HCT116 (cell line): Measurements from ENCODE around the gene ERBIN. TPM values are rescaled to one million over a fixed set of nuclear protein-coding genes. Genes with fewer than 3 reads are reported as not detected.

ENCODE experiments used
- ATAC-seq: fragments of 200-7000 bp; cut with Tn5 transposase; 2 replicates; pipeline ENCODE4 v1.9.1; 2020; ENCODE audit warnings: mild to moderate bottlenecking, moderate library complexity
- BruUV-seq: library from RNA; stranded (reverse); fragments of 400-500 nt; replicated peaks from 2 replicates; lab custom pipeline; 2021; lab: Mats Ljungman, UMichigan
- CTCF ChIA-PET: fragments of 300-600 bp; sonication (Branson Sonifier 250); formaldehyde crosslinking; loops from one replicate; lab custom pipeline; 2021; ENCODE audit warnings: antibody characterized with exemption; lab: Charles Lee
- POLR2A ChIA-PET: fragments of 300-600, 350-600 bp; sonication (Branson Sonifier 250); formaldehyde crosslinking; loops from one replicate; lab custom pipeline; 2021; ENCODE audit warnings: antibody characterized with exemption; lab: Charles Lee
- RAD21 ChIA-PET, 2 experiments: fragments of 300-600 bp; sonication (Branson Sonifier 250); formaldehyde crosslinking; loops; one replicate each; lab custom pipeline; 2023; ENCODE audit warnings: low total read pairs in 2 of 2; ENCODE audit not compliant: uncharacterized antibody in 2 of 2, unreplicated experiment in 2 of 2, low non-redundant PET in 1 of 2; lab: Charles Lee
- DNase-seq: peaks from one replicate; pipeline ENCODE4 v3.0.0-alpha.2; 2010; ENCODE audit warnings: low read depth, low spot score
- H2AFZ ChIP-seq: fragments of 200-600 bp; shearing (Covaris generic), sonication (generic); 2 replicates; pipeline ENCODE4 v1.6.1; 2017; ENCODE audit warnings: low read depth, mixed run types, mixed read lengths, antibody characterized with exemption, low read length; ENCODE audit not compliant: poor library complexity, severe bottlenecking
- H3K27ac ChIP-seq: 2 replicates; pipeline ENCODE4 v1.5.1; 2012; ENCODE audit warnings: low read depth, low read length
- H3K27me3 ChIP-seq: fragments of 200-600 bp; sonication (generic); 2 replicates; pipeline ENCODE4 v1.6.1; 2016; ENCODE audit warnings: mixed run types, low read length, mixed read lengths; ENCODE audit not compliant: insufficient read depth
- H3K36me3 ChIP-seq, 2 experiments: fragments of 200-500 bp in 1 of 2; fragments of 200-600 bp in 1 of 2; sonication (Bioruptor generic) in 1 of 2; sonication (generic) in 1 of 2; 2 replicates each; pipeline versions ENCODE4 v1.5.1 to v1.6.1; 2014 to 2016; ENCODE audit warnings: low read length in 2 of 2, inconsistent platforms in 1 of 2, mixed read lengths in 1 of 2, mixed run types in 1 of 2; ENCODE audit not compliant: insufficient read depth in 2 of 2, control insufficient read depth in 1 of 2
- H3K4me1 ChIP-seq, 2 experiments: fragments of 200-600 bp in 1 of 2; sonication (generic) in 1 of 2; 2 replicates each; pipeline versions ENCODE4 v1.5.1 to v1.6.1; 2012 to 2017; ENCODE audit warnings: low read length in 2 of 2, inconsistent platforms in 1 of 2, mild to moderate bottlenecking in 1 of 2, mixed read lengths in 1 of 2, mixed run types in 1 of 2, moderate library complexity in 1 of 2; ENCODE audit not compliant: insufficient read depth in 2 of 2, control insufficient read depth in 1 of 2
- H3K4me2 ChIP-seq: fragments of 200-600 bp; sonication (generic); 2 replicates; pipeline ENCODE4 v1.6.1; 2017; ENCODE audit warnings: mixed run types, low read length, mixed read lengths
- H3K4me3 ChIP-seq, 2 experiments: fragments of 200-600 bp in 1 of 2; sonication (generic) in 1 of 2; replicated peaks in 1 of 2; 2 replicates each; pipeline ENCODE4 v1.5.1; 2011 to 2016; ENCODE audit warnings: low read length in 2 of 2, control low read depth in 1 of 2, low read depth in 1 of 2, mild to moderate bottlenecking in 1 of 2, mixed read lengths in 1 of 2, mixed run types in 1 of 2
- H3K79me2 ChIP-seq: fragments of 200-600 bp; sonication (generic); 2 replicates; pipeline ENCODE4 v1.6.1; 2017; ENCODE audit warnings: mild to moderate bottlenecking, mixed run types, low read length, moderate library complexity, mixed read lengths; ENCODE audit not compliant: insufficient read depth
- H3K9ac ChIP-seq: fragments of 200-600 bp; sonication (generic); 2 replicates; pipeline ENCODE4 v1.6.1; 2016; ENCODE audit warnings: low read length, mixed read lengths
- H3K9me2 ChIP-seq: fragments of 200-600 bp; sonication (generic), shearing (Covaris generic); 2 replicates; pipeline ENCODE4 v1.6.1; 2017; ENCODE audit warnings: mixed run types, mild to moderate bottlenecking, moderate library complexity; ENCODE audit not compliant: insufficient read depth
- H3K9me3 ChIP-seq, 2 experiments: fragments of 200-500 bp in 1 of 2; fragments of 200-600 bp in 1 of 2; sonication (Bioruptor generic) in 1 of 2; sonication (generic) in 1 of 2; 2 replicates each; pipeline ENCODE4 v1.6.1; 2014 to 2017; ENCODE audit warnings: low read length in 2 of 2, mixed read lengths in 2 of 2, inconsistent platforms in 1 of 2, low read depth in 1 of 2, mild to moderate bottlenecking in 1 of 2, mixed run types in 1 of 2, moderate library complexity in 1 of 2; ENCODE audit not compliant: control insufficient read depth in 1 of 2, insufficient read depth in 1 of 2
- H4K20me1 ChIP-seq: fragments of 200-600 bp; sonication (generic), shearing (Covaris generic); 2 replicates; pipeline ENCODE4 v1.6.1; 2017; ENCODE audit warnings: mixed run types, mild to moderate bottlenecking, moderate library complexity; ENCODE audit not compliant: insufficient read depth
- ATF3 ChIP-seq: IDR thresholded peaks from 2 replicates; pipeline ENCODE4 v1.6.1; 2012
- CBX3 ChIP-seq: IDR thresholded peaks from 2 replicates; pipeline ENCODE4 v1.6.1; 2012; ENCODE audit warnings: low read depth
- CTCF ChIP-seq, 3 experiments: fragments of 200-600 bp in 1 of 3; sonication (generic) in 1 of 3; IDR thresholded peaks in 2 of 3; conservative IDR thresholded peaks in 1 of 3; 2 replicates each; pipeline ENCODE4 v1.5.1; 2012 to 2017; ENCODE audit warnings: low read depth in 2 of 3, low read length in 2 of 3, antibody characterized with exemption in 1 of 3, borderline replicate concordance in 1 of 3, control low read depth in 1 of 3, mild to moderate bottlenecking in 1 of 3, mixed read lengths in 1 of 3, mixed run types in 1 of 3, moderate library complexity in 1 of 3; ENCODE audit not compliant: insufficient read depth in 1 of 3
- EZH2phosphoT487 ChIP-seq: fragments of 200-600 bp; IDR thresholded peaks from 2 replicates; pipeline ENCODE4 v1.6.1; 2018; ENCODE audit warnings: antibody characterized with exemption, borderline replicate concordance
- FOSL1 ChIP-seq: IDR thresholded peaks from 2 replicates; pipeline ENCODE4 v1.6.1; 2012; ENCODE audit warnings: low read depth
- MAX ChIP-seq: IDR thresholded peaks from 2 replicates; pipeline ENCODE4 v1.6.1; 2012
- POLR2AphosphoS5 ChIP-seq: IDR thresholded peaks from 2 replicates; pipeline ENCODE4 v1.6.1; 2011; ENCODE audit warnings: mild to moderate bottlenecking, low read depth, low read length, moderate library complexity
- RAD21 ChIP-seq: IDR thresholded peaks from 2 replicates; pipeline ENCODE4 v1.6.1; 2012; ENCODE audit warnings: low read depth, mild to moderate bottlenecking
- SRF ChIP-seq: IDR thresholded peaks from 2 replicates; pipeline ENCODE4 v1.6.1; 2012; ENCODE audit warnings: low read depth
- TCF7L2 ChIP-seq: IDR thresholded peaks from 2 replicates; pipeline ENCODE4 v1.7.0; 2011; ENCODE audit warnings: borderline replicate concordance, inconsistent platforms; ENCODE audit not compliant: insufficient read depth, insufficient read length; ENCODE audit errors: extremely low read depth
- YY1 ChIP-seq: IDR thresholded peaks from 2 replicates; pipeline ENCODE4 v1.6.1; 2011; ENCODE audit warnings: low read length, low read depth, moderate library complexity, mild to moderate bottlenecking; ENCODE audit not compliant: insufficient replicate concordance; ENCODE audit errors: extremely low read depth
- intact Hi-C: fragments of 100-400 bp; cut with micrococcal nuclease; formaldehyde crosslinking; loops from 2 replicates; pipeline ENCODE4 v1.10.0; 2022
- total RNA-seq: library from RNA; stranded (reverse); gene quantifications from one replicate; pipeline ENCODE4 v1.2.1, GENCODE V29; 2021; ENCODE audit not compliant: unreplicated experiment

ERBIN gene
- total RNA-seq, 1 experiment from 2014 or later = 57.4 TPM

- Histone ChIP-seq H3K79me2 (no peaks in the 10 kb centered on the region), H3K9me3 (no peaks in the 10 kb centered on the region), H3K4me2 (no peak overlapping the region), H3K4me1 (no peaks in the 10 kb centered on the region), H2AFZ (no peak overlapping the region), H3K9ac (no peak overlapping the region), H3K36me3 (peaks cover 0 to 2% of the 10 kb centered on the region in 2 experiments; a peak in 1 of 4 replicates), H3K4me3 (no peak overlapping the region), H3K27me3 (no peaks in the 10 kb centered on the region), H3K9me2 (no peaks in the 10 kb centered on the region), H3K27ac (no peak overlapping the region), H4K20me1 (no peaks in the 10 kb centered on the region)
- DNase-seq = no peak
- no peak for TF ChIP-seq FOSL1
- TF ChIP-seq POLR2AphosphoS5 = no peak
- TF ChIP-seq TCF7L2 = no peak
- no peak for TF ChIP-seq RAD21
- TF ChIP-seq ATF3 = no peak
- TF ChIP-seq MAX = no peak
- no peak for TF ChIP-seq SRF
- no peak for TF ChIP-seq EZH2phosphoT487
- no peak for TF ChIP-seq YY1
- intact Hi-C loops = no loop called here
- ChIA-PET CTCF (no interaction called here), RAD21 (no interaction called here), POLR2A (no interaction called here)
- no TSS peak for BruUV-seq
- no peak for ATAC-seq
Measured at GRCh38 chr5:66080664-66081063, 154.3 kb downstream of the ERBIN start.

GRCh38 chr5:66089384-66089783 is 163.0 kb downstream of the ERBIN start:
- Histone ChIP-seq H3K27ac (no peak overlapping the region), H3K27me3 (no peaks in the 10 kb centered on the region), H3K36me3 (peaks cover 0 to 9% of the 10 kb centered on the region in 2 experiments; a peak in 1 of 4 replicates), H2AFZ (no peak overlapping the region), H3K4me2 (no peak overlapping the region), H3K4me3 (no peak overlapping the region), H3K79me2 (no peaks in the 10 kb centered on the region), H3K9me3 (peaks cover 0 to 7% of the 10 kb centered on the region in 2 experiments; a peak in 2 of 4 replicates), H4K20me1 (no peaks in the 10 kb centered on the region), H3K4me1 (no peaks in the 10 kb centered on the region), H3K9me2 (no peaks in the 10 kb centered on the region), H3K9ac (no peak overlapping the region)
- CTCF ChIA-PET = no interaction called here
- RAD21 ChIA-PET = interaction anchor here in 1 of 2 experiments (0.6 kb wide), 1 partner anchor 16 kb away, joined by 4 read pairs; no protein-coding TSS in a partner anchor
- intact Hi-C loops = no loop called here
- DNase-seq = no peak
- BruUV-seq = no TSS peak
- TF ChIP-seq CBX3 (0 out of 2 replicates have a peak, but pooled peaks have one; percentile 30), CTCF (IDR thresholded peaks at IDR 0.05 in 2 of 3, conservative IDR thresholded peaks at IDR 0.05 in 1 of 3; ENCODE audit: borderline replicate concordance in 1 of 3, insufficient read depth in 1 of 3, low read depth in 2 of 3, low read length in 2 of 3) (no peak)
- POLR2A ChIA-PET = interaction anchor here (1.4 kb wide), 1 partner anchor 10 kb away, joined by 3 read pairs; no protein-coding TSS in a partner anchor
- ATAC-seq = no peak
